Activated CD8-positive, alpha-beta T cell treated with anti-CD3 and anti-CD28 coated beads for 36 hours (primary cell): Measurements from ENCODE around the gene TMEM178B. TPM values are rescaled to one million over a fixed set of nuclear protein-coding genes. Genes with fewer than 3 reads are reported as not detected.

Experiments used
- ATAC-seq: fragments of 200-7000 bp; cut with Tn5 transposase; one replicate; pipeline ENCODE4 v1.10.0; 2021; ENCODE audit warnings: mild to moderate bottlenecking, moderate library complexity
- CTCF ChIA-PET: fragments of 350-600 bp; sonication (Branson Sonifier 250); formaldehyde crosslinking; loops from one replicate; lab custom pipeline; 2021; ENCODE audit warnings: antibody characterized with exemption; lab: Charles Lee
- POLR2A ChIA-PET: fragments of 350-600 bp; sonication (Branson Sonifier 250); formaldehyde crosslinking; loops from one replicate; lab custom pipeline; 2021; ENCODE audit warnings: antibody characterized with exemption; lab: Charles Lee
- DNase-seq: peaks from one replicate; pipeline ENCODE4 v3.0.0-alpha.2; 2020
- H3K27ac Mint-ChIP-seq: one replicate; pipeline ENCODE4 v1.8.0; 2021; ENCODE audit warnings: mild to moderate bottlenecking, mixed read lengths
- H3K27me3 Mint-ChIP-seq: one replicate; pipeline ENCODE4 v1.8.0; 2021; ENCODE audit warnings: mixed read lengths
- H3K36me3 Mint-ChIP-seq: one replicate; pipeline ENCODE4 v1.8.0; 2021; ENCODE audit warnings: low read depth, mixed read lengths
- H3K4me1 Mint-ChIP-seq: one replicate; pipeline ENCODE4 v1.8.0; 2021; ENCODE audit warnings: low read depth, mixed read lengths
- H3K4me3 Mint-ChIP-seq: one replicate; pipeline ENCODE4 v1.8.0; 2021; ENCODE audit warnings: mild to moderate bottlenecking, moderate library complexity, mixed read lengths
- H3K9me3 Mint-ChIP-seq: one replicate; pipeline ENCODE4 v1.8.0; 2021; ENCODE audit warnings: mixed read lengths
- CTCF ChIP-seq: fragments of 200-600 bp; IDR thresholded peaks from one replicate; pipeline ENCODE4 v1.8.0; 2022; ENCODE audit warnings: antibody characterized with exemption, mild to moderate bottlenecking
- intact Hi-C: fragments of 100-400 bp; cut with micrococcal nuclease; formaldehyde crosslinking; loops from one replicate; pipeline ENCODE4 v1.10.0; 2022
- total RNA-seq, 2 experiments: library from RNA; stranded (reverse); gene quantifications; one replicate each; pipeline ENCODE4 v1.2.3, GENCODE V29; 2021

TMEM178B gene
- total RNA-seq, 2 experiments from 2014 or later, result 0.34 to 1.1 TPM

DNA sequence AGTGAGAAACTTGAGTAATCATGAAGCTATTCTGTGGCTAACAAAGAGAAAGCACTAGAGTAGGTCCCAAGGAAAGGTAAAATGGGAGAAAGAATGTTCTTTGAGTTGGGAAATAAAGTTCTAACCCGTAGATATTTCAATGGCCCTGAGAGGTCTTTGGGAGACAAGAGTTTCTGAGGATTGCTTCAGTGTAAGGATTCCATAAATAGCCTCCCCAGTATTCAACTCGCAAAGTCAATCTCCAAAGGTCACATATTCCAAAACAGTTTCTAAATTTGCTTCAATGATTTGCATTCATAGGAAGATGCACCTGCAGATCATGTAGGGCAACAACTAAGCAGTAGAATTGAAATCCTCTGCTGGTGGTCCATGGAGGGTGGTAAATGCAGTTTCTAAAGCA is 238.5 kb downstream of the TMEM178B start:
- H3K36me3 Mint-ChIP-seq, result no peaks in the 10 kb centered on the region
- POLR2A ChIA-PET, result no interaction called here
- TF ChIP-seq CTCF, result no peak
- peaks cover 7% of the 10 kb centered on the region for H3K27me3 Mint-ChIP-seq
- intact Hi-C loops, result no loop called here
- no peak for ATAC-seq
- no peak for DNase-seq
- no peaks in the 10 kb centered on the region for H3K9me3 Mint-ChIP-seq
- H3K27ac Mint-ChIP-seq, result no peak overlapping the region
- no peak overlapping the region for H3K4me3 Mint-ChIP-seq
- H3K4me1 Mint-ChIP-seq, result no peaks in the 10 kb centered on the region
- CTCF ChIA-PET, result no interaction called here

GRCh38 chr7:141312828-141313521 is 239.1 kb downstream of the TMEM178B start:
- H3K27ac Mint-ChIP-seq, result no peak overlapping the region
- H3K4me3 Mint-ChIP-seq, result no peak overlapping the region
- no peak for DNase-seq
- ChIA-PET POLR2A (no interaction called here), CTCF (no interaction called here)
- intact Hi-C loops, result no loop called here
- H3K36me3 Mint-ChIP-seq, result no peaks in the 10 kb centered on the region
- no peaks in the 10 kb centered on the region for H3K4me1 Mint-ChIP-seq
- no peak for ATAC-seq
- TF ChIP-seq CTCF, result no peak
- H3K27me3 Mint-ChIP-seq, result peaks cover 8% of the 10 kb centered on the region
- H3K9me3 Mint-ChIP-seq, result no peaks in the 10 kb centered on the region

GRCh38 chr7:141313896-141314295 is 240.0 kb downstream of the TMEM178B start:
- CTCF ChIA-PET, result no interaction called here
- intact Hi-C loops, result no loop called here
- no peaks in the 10 kb centered on the region for H3K36me3 Mint-ChIP-seq
- ATAC-seq, result no peak
- H3K9me3 Mint-ChIP-seq, result no peaks in the 10 kb centered on the region
- no peaks in the 10 kb centered on the region for H3K4me1 Mint-ChIP-seq
- no peak for DNase-seq
- H3K27me3 Mint-ChIP-seq, result peaks cover 9% of the 10 kb centered on the region
- no peak overlapping the region for H3K27ac Mint-ChIP-seq
- no peak overlapping the region for H3K4me3 Mint-ChIP-seq
- POLR2A ChIA-PET, result no interaction called here
- no peak for TF ChIP-seq CTCF

DNA sequence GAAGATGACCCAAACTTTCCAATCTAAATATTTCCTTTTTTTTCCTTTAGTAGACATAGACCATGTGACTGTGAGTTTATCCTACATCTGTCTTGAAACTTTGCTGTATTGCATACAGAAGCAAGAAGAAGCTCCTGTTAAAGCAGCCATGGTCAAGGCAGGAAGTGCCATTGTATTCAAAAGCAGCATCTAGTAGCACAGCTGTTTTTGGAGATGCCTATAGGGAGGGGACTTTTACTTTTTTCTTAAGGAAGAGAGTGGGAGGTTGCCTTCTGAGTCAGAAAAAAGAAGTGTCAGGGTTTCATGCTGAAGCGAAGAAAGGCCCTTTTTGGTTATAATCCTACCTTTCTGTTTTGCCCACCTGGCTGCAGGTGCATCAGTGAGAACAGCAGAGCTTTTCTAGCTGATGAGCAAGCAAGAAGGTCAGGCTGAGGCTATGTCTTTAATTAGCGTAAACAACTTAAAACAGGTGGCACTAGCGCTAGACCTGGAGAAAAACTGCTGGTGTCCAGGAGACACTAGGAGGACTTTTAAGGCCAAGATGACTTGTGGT is 243.2 kb downstream of the TMEM178B start:
- DNase-seq (no peak), ATAC-seq (no peak)
- intact Hi-C loops, result no loop called here
- Mint-ChIP-seq H3K27me3 (peaks cover 3% of the 10 kb centered on the region), H3K9me3 (no peaks in the 10 kb centered on the region), H3K36me3 (no peaks in the 10 kb centered on the region), H3K27ac (no peak overlapping the region), H3K4me3 (no peak overlapping the region), H3K4me1 (no peaks in the 10 kb centered on the region)
- CTCF ChIA-PET, result no interaction called here
- POLR2A ChIA-PET, result no interaction called here
- TF ChIP-seq CTCF, result no peak

DNA sequence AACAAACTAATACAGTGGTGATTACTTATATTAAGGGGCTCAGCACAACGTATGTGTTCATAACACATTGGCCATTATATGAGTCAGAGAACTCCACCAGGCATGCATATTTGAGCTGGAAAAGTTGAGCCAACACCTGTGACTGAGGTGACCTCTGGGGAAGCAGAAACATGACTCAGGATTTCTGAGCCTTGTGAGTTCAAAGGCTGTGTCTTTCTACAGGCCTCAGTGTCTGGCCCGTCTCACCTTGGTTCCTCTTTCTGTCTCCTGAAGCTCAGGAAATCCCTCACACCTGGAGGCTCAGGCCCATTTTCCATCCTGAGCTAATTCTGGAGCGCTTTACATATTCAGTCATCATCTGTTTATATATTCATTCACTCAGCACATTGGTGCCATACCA is 246.4 kb downstream of the TMEM178B start:
- Mint-ChIP-seq H3K36me3 (no peaks in the 10 kb centered on the region), H3K4me1 (no peaks in the 10 kb centered on the region), H3K9me3 (no peaks in the 10 kb centered on the region), H3K27me3 (peaks cover 10% of the 10 kb centered on the region), H3K27ac (no peak overlapping the region), H3K4me3 (no peak overlapping the region)
- TF ChIP-seq CTCF, result no peak
- CTCF ChIA-PET, result no interaction called here
- POLR2A ChIA-PET, result no interaction called here
- DNase-seq, result no peak
- intact Hi-C loops, result no loop called here
- ATAC-seq, result no peak
